ENCODE results near the gene SYNDIG1L.

DNA sequence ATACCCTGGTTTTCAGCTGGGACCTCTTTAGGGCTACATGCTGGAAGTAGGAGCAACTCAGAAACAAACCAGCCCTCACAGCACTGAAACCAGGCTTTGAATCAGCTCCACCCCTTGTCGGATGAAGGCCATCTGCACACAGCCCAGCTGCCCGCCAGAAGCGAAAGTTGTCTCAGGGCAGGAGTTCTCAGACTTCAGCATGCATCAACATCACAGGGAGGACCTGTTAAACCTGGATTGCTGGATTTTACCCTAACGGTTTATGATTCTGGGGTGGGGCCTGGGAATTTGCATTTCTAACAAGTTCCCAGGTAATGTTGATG lies 10.9 kb downstream of the SYNDIG1L start:
- TF ChIP-seq, protein P1, sequence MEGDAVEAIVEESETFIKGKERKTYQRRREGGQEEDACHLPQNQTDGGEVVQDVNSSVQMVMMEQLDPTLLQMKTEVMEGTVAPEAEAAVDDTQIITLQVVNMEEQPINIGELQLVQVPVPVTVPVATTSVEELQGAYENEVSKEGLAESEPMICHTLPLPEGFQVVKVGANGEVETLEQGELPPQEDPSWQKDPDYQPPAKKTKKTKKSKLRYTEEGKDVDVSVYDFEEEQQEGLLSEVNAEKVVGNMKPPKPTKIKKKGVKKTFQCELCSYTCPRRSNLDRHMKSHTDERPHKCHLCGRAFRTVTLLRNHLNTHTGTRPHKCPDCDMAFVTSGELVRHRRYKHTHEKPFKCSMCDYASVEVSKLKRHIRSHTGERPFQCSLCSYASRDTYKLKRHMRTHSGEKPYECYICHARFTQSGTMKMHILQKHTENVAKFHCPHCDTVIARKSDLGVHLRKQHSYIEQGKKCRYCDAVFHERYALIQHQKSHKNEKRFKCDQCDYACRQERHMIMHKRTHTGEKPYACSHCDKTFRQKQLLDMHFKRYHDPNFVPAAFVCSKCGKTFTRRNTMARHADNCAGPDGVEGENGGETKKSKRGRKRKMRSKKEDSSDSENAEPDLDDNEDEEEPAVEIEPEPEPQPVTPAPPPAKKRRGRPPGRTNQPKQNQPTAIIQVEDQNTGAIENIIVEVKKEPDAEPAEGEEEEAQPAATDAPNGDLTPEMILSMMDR (conservative IDR thresholded peaks at IDR 0.05), result no peak
- TF ChIP-seq ZFX (IDR thresholded peaks at IDR 0.05), result no peak
